GM06990 (cell line): ENCODE data around the gene YJEFN3.

Experiments
- DNase-seq: peaks from one replicate; pipeline ENCODE4 v3.0.0-alpha.2; 2011; ENCODE audit not compliant: insufficient read length; ENCODE audit errors: extremely low read depth
- H3K27me3 ChIP-seq: replicated peaks from 2 replicates; pipeline ENCODE4 v1.6.0; 2011; ENCODE audit warnings: low read length; ENCODE audit not compliant: control insufficient read depth, insufficient read depth
- H3K36me3 ChIP-seq: 2 replicates; pipeline ENCODE4 v1.5.1; 2011; ENCODE audit warnings: low read length; ENCODE audit not compliant: control insufficient read depth, insufficient read depth
- H3K4me3 ChIP-seq: replicated peaks from 2 replicates; pipeline ENCODE4 v1.5.1; 2011; ENCODE audit warnings: low read depth, mild to moderate bottlenecking, control low read depth, low read length
- TF ChIP-seq, protein P1 (sequence below): IDR thresholded peaks from 2 replicates; pipeline ENCODE4 v1.5.1; 2011; ENCODE audit warnings: low read length, control low read depth, mild to moderate bottlenecking, inconsistent platforms; ENCODE audit not compliant: insufficient read depth, poor library complexity, severe bottlenecking

Gene YJEFN3, protein sequence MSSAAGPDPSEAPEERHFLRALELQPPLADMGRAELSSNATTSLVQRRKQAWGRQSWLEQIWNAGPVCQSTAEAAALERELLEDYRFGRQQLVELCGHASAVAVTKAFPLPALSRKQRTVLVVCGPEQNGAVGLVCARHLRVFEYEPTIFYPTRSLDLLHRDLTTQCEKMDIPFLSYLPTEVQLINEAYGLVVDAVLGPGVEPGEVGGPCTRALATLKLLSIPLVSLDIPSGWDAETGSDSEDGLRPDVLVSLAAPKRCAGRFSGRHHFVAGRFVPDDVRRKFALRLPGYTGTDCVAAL

DNA sequence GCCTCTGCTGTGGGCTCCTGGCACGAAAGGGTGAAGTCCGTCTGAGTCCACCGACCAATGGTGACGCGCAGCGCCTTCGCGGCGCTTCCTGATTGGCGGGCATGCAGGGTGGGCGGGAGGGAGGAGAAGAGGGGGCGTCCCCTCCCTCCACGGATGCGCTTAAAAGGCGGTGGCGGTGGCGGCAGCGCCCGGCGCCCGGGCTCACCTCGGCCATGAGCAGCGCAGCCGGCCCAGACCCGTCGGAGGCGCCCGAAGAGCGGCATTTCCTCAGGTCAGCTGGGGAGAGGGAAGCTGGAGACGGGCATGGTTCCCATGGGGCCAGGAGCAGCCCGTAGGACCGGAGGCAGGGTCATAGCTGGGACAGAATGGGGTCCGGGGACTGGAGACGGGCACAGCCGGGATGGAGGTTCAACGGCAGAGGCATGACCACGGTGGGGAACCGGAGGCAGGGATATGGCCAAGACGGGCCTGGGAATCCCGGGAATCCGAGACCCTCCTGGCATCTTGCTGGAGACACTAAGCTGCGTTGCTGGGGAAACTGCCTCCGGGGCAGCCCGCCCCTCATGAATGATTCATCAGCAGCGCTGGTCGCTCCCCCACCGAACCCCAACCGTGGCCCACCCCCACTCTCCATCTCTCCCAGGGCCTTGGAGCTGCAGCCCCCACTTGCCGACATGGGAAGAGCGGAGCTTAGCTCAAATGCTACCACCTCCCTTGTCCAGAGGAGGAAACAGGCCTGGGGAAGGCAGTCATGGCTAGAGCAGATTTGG, at the start of gene YJEFN3:
TSS of gene YJEFN3 (plus strand) at position 191 of the 770 bp plus-strand sequence. CDS start at position 213, 22 bp downstream.
- Histone ChIP-seq H3K4me3 (no peak within 1 kb of the TSS), H3K27me3 (no peaks in the 10 kb centered on the region), H3K36me3 (peaks cover 13% of the 10 kb centered on the region)
- TF ChIP-seq, protein P1, sequence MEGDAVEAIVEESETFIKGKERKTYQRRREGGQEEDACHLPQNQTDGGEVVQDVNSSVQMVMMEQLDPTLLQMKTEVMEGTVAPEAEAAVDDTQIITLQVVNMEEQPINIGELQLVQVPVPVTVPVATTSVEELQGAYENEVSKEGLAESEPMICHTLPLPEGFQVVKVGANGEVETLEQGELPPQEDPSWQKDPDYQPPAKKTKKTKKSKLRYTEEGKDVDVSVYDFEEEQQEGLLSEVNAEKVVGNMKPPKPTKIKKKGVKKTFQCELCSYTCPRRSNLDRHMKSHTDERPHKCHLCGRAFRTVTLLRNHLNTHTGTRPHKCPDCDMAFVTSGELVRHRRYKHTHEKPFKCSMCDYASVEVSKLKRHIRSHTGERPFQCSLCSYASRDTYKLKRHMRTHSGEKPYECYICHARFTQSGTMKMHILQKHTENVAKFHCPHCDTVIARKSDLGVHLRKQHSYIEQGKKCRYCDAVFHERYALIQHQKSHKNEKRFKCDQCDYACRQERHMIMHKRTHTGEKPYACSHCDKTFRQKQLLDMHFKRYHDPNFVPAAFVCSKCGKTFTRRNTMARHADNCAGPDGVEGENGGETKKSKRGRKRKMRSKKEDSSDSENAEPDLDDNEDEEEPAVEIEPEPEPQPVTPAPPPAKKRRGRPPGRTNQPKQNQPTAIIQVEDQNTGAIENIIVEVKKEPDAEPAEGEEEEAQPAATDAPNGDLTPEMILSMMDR: no peak
- no peak for DNase-seq

DNA sequence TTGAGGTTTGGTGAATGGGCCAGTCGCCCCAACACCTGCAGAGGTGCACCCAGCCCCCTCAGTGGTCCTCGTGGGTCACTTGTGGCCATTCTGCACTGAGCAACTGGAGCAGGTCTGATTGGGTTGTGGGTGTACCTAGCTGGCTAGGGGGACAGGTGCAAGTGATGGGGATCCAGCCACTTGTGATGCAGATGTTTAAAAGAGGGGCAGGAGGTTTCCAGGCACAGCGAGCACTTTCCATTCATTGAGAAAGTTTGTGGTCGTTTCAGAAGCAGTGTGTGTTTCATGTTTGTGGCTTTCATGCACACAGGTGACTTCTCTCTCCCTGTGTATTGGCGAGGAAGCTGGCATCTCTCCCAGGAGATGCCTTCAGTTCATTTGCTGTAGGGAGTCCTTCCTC, 48.0 kb upstream of the YJEFN3 start:
- H3K36me3 ChIP-seq: peaks cover 7% of the 10 kb centered on the region
- no peak for DNase-seq

DNA sequence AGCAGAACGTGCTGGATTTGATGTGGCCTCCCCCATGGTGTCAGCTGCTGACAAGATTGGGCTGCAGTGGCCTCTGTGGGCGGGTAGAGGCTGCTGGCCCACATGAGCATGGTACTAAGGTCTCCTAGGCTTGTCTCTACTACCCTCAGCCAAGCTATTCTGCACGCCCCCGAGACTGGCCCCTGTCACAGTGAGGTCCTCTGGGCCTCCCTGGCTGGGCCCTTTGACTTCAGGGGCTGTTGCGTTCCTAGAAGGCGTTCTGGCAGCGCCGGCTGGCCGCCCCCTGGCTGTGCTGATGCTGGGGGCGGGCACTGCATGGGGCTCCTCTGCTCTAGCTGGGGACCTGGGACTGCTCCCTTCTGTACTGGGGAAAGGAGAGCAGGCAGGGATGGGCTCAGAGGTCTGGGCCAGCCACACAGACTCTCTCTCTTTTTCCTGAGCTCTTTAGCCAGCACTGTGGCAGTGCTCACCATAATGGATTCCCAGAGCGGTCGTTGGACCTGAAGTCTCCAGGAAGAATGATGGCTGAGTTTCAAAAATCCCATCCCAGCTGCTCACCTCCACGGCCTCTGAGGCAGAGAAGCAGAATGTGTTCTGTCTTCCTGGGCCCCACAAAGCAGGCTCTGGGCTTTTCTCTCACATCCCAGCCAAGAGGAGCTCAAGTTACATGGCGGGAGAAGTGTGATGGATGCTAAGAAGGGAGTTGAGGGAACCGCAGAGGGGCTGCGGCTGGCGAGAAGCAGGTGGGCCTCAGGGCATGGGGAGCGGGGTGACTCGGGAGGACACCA, 45.7 kb upstream of the YJEFN3 start:
- TF ChIP-seq, protein P1: no peak
- no peaks in the 10 kb centered on the region for H3K27me3 ChIP-seq
- no peak for DNase-seq
- peaks cover 16% of the 10 kb centered on the region for H3K36me3 ChIP-seq
- H3K4me3 ChIP-seq: no peak overlapping the region

More for the DNA sequence above, 48.0 kb upstream of the YJEFN3 start:
- no peaks in the 10 kb centered on the region for H3K27me3 ChIP-seq
- no peak overlapping the region for H3K4me3 ChIP-seq
- TF ChIP-seq, protein P1: no peak

DNA sequence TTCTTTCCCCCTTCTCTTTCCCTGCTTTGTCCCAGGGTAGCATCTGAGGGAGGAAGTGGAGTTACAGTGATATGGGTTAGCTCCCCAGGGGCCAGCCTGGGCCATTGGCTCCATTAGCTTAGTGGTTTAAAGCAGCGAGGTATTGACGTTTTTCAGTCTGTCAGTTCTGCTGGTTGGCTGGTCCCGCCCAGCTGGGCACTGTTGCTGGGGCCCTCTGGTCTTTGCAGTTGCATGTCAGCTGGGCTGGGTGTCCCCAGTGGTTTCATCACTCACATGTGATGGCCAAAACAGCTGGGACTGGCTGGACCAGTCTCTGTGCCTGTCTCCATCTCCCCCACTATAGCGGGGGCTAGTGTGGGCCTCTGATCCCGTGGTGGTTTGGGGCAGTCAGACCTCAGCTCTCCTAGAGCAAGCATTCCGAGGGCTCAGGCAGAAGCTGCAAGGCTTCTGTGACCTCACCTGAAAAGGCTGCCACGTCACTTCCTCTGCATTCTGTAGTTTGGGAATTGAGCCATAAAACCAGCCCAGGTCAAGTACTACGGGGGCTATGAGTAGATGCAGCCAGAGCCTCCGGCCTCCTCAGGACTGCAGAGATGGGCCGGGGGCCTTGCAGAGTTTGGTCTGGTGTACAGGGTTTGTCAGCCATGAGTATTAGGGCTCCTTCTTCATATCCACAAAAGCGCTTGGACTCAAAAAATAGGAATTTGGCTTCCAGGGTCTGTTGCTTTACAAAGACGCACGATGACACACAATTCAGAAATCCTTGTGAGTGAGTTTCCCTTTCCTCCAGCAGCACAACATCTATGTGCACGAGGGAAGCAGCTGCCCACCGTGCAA, 43.3 kb upstream of the YJEFN3 start:
- Histone ChIP-seq H3K4me3 (no peak overlapping the region), H3K36me3 (peaks cover 16% of the 10 kb centered on the region), H3K27me3 (no peaks in the 10 kb centered on the region)
- TF ChIP-seq, protein P1: no peak
- DNase-seq: no peak

DNA sequence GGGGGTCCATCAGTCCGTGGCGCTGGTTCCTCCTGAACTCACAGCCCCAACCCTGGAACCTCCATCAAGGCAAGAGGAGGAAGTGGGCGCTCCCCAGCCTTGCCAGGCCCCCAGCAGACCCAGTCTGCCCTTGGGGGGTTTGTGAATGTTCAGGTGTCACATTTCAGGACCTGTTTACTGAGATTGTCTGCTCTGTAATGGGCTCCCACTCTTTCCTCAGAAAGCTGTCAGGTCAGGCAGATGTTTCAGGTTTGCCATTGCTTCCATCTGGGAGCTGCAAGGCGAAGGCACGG, 42.8 kb upstream of the YJEFN3 start:
- no peak for DNase-seq
- TF ChIP-seq, protein P1: no peak
- Histone ChIP-seq H3K27me3 (no peaks in the 10 kb centered on the region), H3K4me3 (no peak overlapping the region), H3K36me3 (peaks cover 18% of the 10 kb centered on the region)
